Activated CD8-positive, alpha-beta memory T cell treated with anti-CD3 and anti-CD28 coated beads, Interleukin-2, amount 50 U/mL, for 1 hour (primary cell): ENCODE data around the gene RAB3D.
"Not testable (repeated sequence)": the region's sequence is repeated elsewhere in the genome, so short reads cannot be mapped to it uniquely, and the experiment has no call there.

Source experiments
- DNase-seq: peaks from one replicate; pipeline ENCODE4 v3.0.0-alpha.2; 2020; ENCODE audit errors: extremely low read depth

The RAB3D gene

GRCh38 chr19:11338121-11338520, 1.3 kb downstream of the RAB3D start:
- no peak for DNase-seq

GRCh38 chr19:11337080-11337479, 2.4 kb downstream of the RAB3D start:
- DNase-seq, result no peak

- no peak for DNase-seq
These were observed 3.9 kb downstream of the RAB3D start for GRCh38 chr19:11335449-11336146.

GRCh38 chr19:11333838-11334237, 5.6 kb downstream of the RAB3D start:
- DNase-seq, result not testable (repeated sequence)

- DNase-seq, result no peak
These were observed 6.6 kb downstream of the RAB3D start for GRCh38 chr19:11332822-11333221.

- no peak for DNase-seq
These were observed 8.0 kb downstream of the RAB3D start for GRCh38 chr19:11331502-11331901.

GRCh38 chr19:11330127-11330526, 9.3 kb downstream of the RAB3D start:
- no peak for DNase-seq

- no peak for DNase-seq
These were observed 13.9 kb downstream of the RAB3D start for GRCh38 chr19:11325544-11325943.

- no peak for DNase-seq
These were observed 14.6 kb downstream of the RAB3D start for GRCh38 chr19:11324748-11325389.

GRCh38 chr19:11324079-11324661, 15.3 kb downstream of the RAB3D start:
- no peak for DNase-seq

GRCh38 chr19:11323601-11324078, 15.8 kb downstream of the RAB3D start:
- DNase-seq, result no peak

- DNase-seq, result no peak
These were observed 17.0 kb downstream of the RAB3D start for GRCh38 chr19:11322269-11323024.

GRCh38 chr19:11321191-11322126, 18.0 kb downstream of the RAB3D start:
- no peak for DNase-seq

GRCh38 chr19:11320278-11320995, 19.0 kb downstream of the RAB3D start:
- DNase-seq, result not testable (repeated sequence)

- no peak for DNase-seq
These were observed 33.1 kb downstream of the RAB3D start for GRCh38 chr19:11306337-11306736.

- DNase-seq, result no peak
These were observed 34.5 kb downstream of the RAB3D start for GRCh38 chr19:11304936-11305335.

GRCh38 chr19:11300811-11301120, 38.7 kb downstream of the RAB3D start:
- DNase-seq, result no peak

- DNase-seq, result no peak
These were observed 39.3 kb downstream of the RAB3D start for GRCh38 chr19:11299946-11300810.

- DNase-seq, result no peak
These were observed 43.2 kb downstream of the RAB3D start for GRCh38 chr19:11296264-11296663.
